Measurements from ENCODE around the gene VAV2. TPM values are rescaled to one million over a fixed set of nuclear protein-coding genes. Genes with fewer than 3 reads are reported as not detected.
A peak's percentile ranks its signal among the peaks of the same experiment; 100 is the strongest.

The VAV2 gene
- total and polyA plus RNA-seq, 2 experiments from 2014 or later = 10.8 to 15.3 TPM

- Histone ChIP-seq H3K9me3 (ENCODE audit: low read depth) (no peaks in the 10 kb centered on the region), H3K27ac (no peak overlapping the region), H3K27me3 (no peaks in the 10 kb centered on the region), H3K4me3 (no peak overlapping the region), H3K36me3 (no peaks in the 10 kb centered on the region), H3K4me1 (ENCODE audit: low read depth) (peaks cover 7% of the 10 kb centered on the region)
- TF ChIP-seq CTCF (IDR thresholded peaks at IDR 0.05; ENCODE audit: low read depth, low read length) = peak; percentile 99
- peak; percentile 68 to 84 for DNase-seq (ENCODE audit: low read depth in 1 of 2, low spot score in 1 of 2)
Measured at GRCh38 chr9:133742849-133743444, 249.2 kb downstream of the VAV2 start.

- H3K4me3 ChIP-seq = no peak overlapping the region
- H3K4me1 ChIP-seq (ENCODE audit: low read depth) = peaks cover 14% of the 10 kb centered on the region
- no peaks in the 10 kb centered on the region for H3K9me3 ChIP-seq (ENCODE audit: low read depth)
- no peak for DNase-seq (ENCODE audit: low read depth in 1 of 2, low spot score in 1 of 2)
- no peaks in the 10 kb centered on the region for H3K27me3 ChIP-seq
- no peaks in the 10 kb centered on the region for H3K36me3 ChIP-seq
- TF ChIP-seq CTCF (IDR thresholded peaks at IDR 0.05; ENCODE audit: low read depth, low read length) = no peak
- H3K27ac ChIP-seq = no peak overlapping the region
Measured at GRCh38 chr9:133742251-133742650, 249.9 kb downstream of the VAV2 start.

- TF ChIP-seq CTCF (IDR thresholded peaks at IDR 0.05; ENCODE audit: low read depth, low read length) = no peak
- no peak for DNase-seq (ENCODE audit: low read depth in 1 of 2, low spot score in 1 of 2)
- Histone ChIP-seq H3K4me1 (ENCODE audit: low read depth) (peaks cover 16% of the 10 kb centered on the region), H3K27me3 (no peaks in the 10 kb centered on the region), H3K4me3 (no peak overlapping the region), H3K36me3 (no peaks in the 10 kb centered on the region), H3K9me3 (ENCODE audit: low read depth) (no peaks in the 10 kb centered on the region), H3K27ac (no peak overlapping the region)
Measured at GRCh38 chr9:133741716-133742115, 250.4 kb downstream of the VAV2 start.

- Histone ChIP-seq H3K4me1 (ENCODE audit: low read depth) (peaks cover 16% of the 10 kb centered on the region), H3K4me3 (no peak overlapping the region), H3K9me3 (ENCODE audit: low read depth) (no peaks in the 10 kb centered on the region), H3K27ac (no peak overlapping the region), H3K36me3 (no peaks in the 10 kb centered on the region), H3K27me3 (no peaks in the 10 kb centered on the region)
- TF ChIP-seq CTCF (IDR thresholded peaks at IDR 0.05; ENCODE audit: low read depth, low read length) = no peak
- no peak for DNase-seq (ENCODE audit: low read depth in 1 of 2, low spot score in 1 of 2)
Measured at GRCh38 chr9:133740911-133741310, 251.2 kb downstream of the VAV2 start.

- Histone ChIP-seq H3K9me3 (ENCODE audit: low read depth) (no peaks in the 10 kb centered on the region), H3K36me3 (no peaks in the 10 kb centered on the region), H3K27ac (no peak overlapping the region), H3K4me3 (no peak overlapping the region), H3K27me3 (no peaks in the 10 kb centered on the region), H3K4me1 (ENCODE audit: low read depth) (peaks cover 16% of the 10 kb centered on the region)
- DNase-seq (ENCODE audit: low read depth in 1 of 2, low spot score in 1 of 2) = no peak
- no peak for TF ChIP-seq CTCF (IDR thresholded peaks at IDR 0.05; ENCODE audit: low read depth, low read length)
Measured at GRCh38 chr9:133739408-133740280, 252.5 kb downstream of the VAV2 start.

Measured in cardiac muscle cell (in vitro differentiated cells and primary cell).